ENCODE data around the gene CPSF4. TPM values are rescaled to one million over a fixed set of nuclear protein-coding genes. Genes with fewer than 3 reads are reported as not detected.
A peak's percentile ranks its signal among the peaks of the same experiment; 100 is the strongest.

Gene CPSF4
- total RNA-seq, 1 experiment from 2014 or later, result 98.2 TPM

DNA sequence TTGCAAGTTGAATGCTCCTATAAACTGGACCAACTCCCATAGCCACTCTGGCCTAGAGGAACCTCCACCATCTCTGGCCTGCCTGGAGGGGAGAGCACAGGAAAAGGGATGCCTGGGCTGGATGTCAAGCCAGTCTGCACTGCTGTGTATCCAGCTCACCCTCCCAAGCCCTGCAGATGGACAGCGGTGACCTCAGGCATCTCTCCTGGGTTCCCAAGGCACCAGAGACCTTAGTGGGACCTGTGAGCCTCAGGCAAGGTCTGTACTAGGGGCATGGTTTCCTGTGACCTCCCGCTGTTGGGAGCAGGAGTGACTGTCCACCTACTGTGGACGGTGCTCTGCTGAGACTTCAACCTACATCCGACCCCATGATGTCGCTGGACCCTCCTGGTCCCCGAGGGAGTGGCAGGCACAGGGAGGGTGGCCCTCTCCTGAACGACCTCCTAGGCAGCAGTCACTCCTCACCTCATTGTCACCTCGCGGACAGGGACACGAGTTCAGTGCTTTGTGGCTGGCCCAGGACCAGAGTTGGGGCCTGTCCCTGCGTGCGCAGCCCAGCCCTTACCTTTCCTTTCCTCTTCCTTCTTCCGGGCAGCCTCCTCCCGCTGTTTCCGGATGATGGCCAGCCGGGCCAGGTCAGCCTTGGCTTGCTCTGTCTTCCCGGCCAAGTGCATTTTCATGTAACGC lies 41.3 kb upstream of the CPSF4 start:
- no peak for TF ChIP-seq CTCF (conservative IDR thresholded peaks at IDR 0.05)
- Mint-ChIP-seq H3K9me3 (no peaks in the 10 kb centered on the region), H3K27ac (peak overlapping the region in 2 of 3 experiments; percentile 40 to 51; a peak in 5 of 7 replicates), H3K4me3 (no peak overlapping the region), H3K27me3 (ENCODE audit: low read depth) (peaks cover 1% of the 10 kb centered on the region; the same call in 1 of the 2 replicates), H3K4me1 (peaks cover 9 to 11% of the 10 kb centered on the region in 2 experiments), H3K36me3 (ENCODE audit: insufficient read depth in 1 of 3, low read depth in 3 of 3) (peaks cover 35 to 84% (median 69%) of the 10 kb centered on the region in 3 experiments; a peak in 6 of 7 replicates)
- no peak overlapping the region for H3K4me2 ChIP-seq (ENCODE audit: insufficient read depth, insufficient read length, low read length)
- H2BK20ac ChIP-seq (ENCODE audit: low read depth, low read length, poor library complexity, severe bottlenecking), result no peak overlapping the region
- no peaks in the 10 kb centered on the region for H3K27me3 ChIP-seq (ENCODE audit: insufficient read depth, low read length)
- no peak overlapping the region for H2BK15ac ChIP-seq (ENCODE audit: low read depth, low read length)
- no peaks in the 10 kb centered on the region for H4K20me1 ChIP-seq (ENCODE audit: control insufficient read depth, insufficient read depth, insufficient read length)
- no peak overlapping the region for H2BK5ac ChIP-seq (ENCODE audit: insufficient read length, low read length)
- DNase-seq, result no peak
- H2AFZ ChIP-seq (ENCODE audit: low read length), result no peak overlapping the region
- no peak overlapping the region for H3K9ac ChIP-seq (ENCODE audit: extremely low read depth, insufficient read length, low read length)
- no peak overlapping the region for H3K4ac ChIP-seq (ENCODE audit: low read depth, low read length)
- no peaks in the 10 kb centered on the region for H3K9me3 ChIP-seq (ENCODE audit: control insufficient read depth, low read depth, low read length)
- H3K79me1 ChIP-seq (ENCODE audit: insufficient read depth, low read depth, low read length, poor library complexity, severe bottlenecking), result no peaks in the 10 kb centered on the region
- H3K79me2 ChIP-seq (ENCODE audit: insufficient read depth, low read length), result no peaks in the 10 kb centered on the region
- H2BK12ac ChIP-seq (ENCODE audit: insufficient read length, low read depth, low read length), result no peak overlapping the region
- H4K5ac ChIP-seq (ENCODE audit: insufficient read length, low read depth, low read length), result no peak overlapping the region
- H3K23me2 ChIP-seq (ENCODE audit: insufficient read length, low read depth, low read length, poor library complexity, severe bottlenecking), result peaks cover 6% of the 10 kb centered on the region
- H3K23ac ChIP-seq (ENCODE audit: insufficient read length, low read depth, low read length), result no peak overlapping the region
- H3T11ph ChIP-seq (ENCODE audit: low read length), result no peak overlapping the region
- no peak overlapping the region for H3K27ac ChIP-seq (ENCODE audit: insufficient read length, low read depth, low read length)
- peaks cover 2% of the 10 kb centered on the region; the same call in 1 of the 2 replicates for H3K4me1 ChIP-seq (ENCODE audit: insufficient read depth, low read length)
- H2AK5ac ChIP-seq (ENCODE audit: insufficient read length, low read length), result no peak overlapping the region
- H4K91ac ChIP-seq (ENCODE audit: insufficient read length, low read depth, low read length), result no peak overlapping the region
- no peak overlapping the region for H3K14ac ChIP-seq (ENCODE audit: insufficient read depth, low read length)
- no peak overlapping the region for H3K18ac ChIP-seq (ENCODE audit: insufficient read length, low read depth, low read length)
- H2BK120ac ChIP-seq (ENCODE audit: low read depth, low read length, poor library complexity, severe bottlenecking), result no peak overlapping the region
- no CpG with 5 or more reads among the region's 18 CpGs for WGBS (ENCODE audit: extremely low coverage, insufficient read length, low lambda C conversion rate)
- no peak overlapping the region for H3K56ac ChIP-seq (ENCODE audit: insufficient read length, low read depth, low read length)
- no peak overlapping the region for H4K8ac ChIP-seq (replicated peaks; ENCODE audit: insufficient read length, low read depth, low read length)

Data from H9 (cell line).